DOHH2 (cell line): ENCODE measurements around the gene TBCC.

Experiments
- H3F3A ChIP-seq: fragments of 200-600 bp; sonication (generic), shearing (Covaris generic); 2 replicates; pipeline ENCODE4 v1.6.0; 2016; ENCODE audit warnings: antibody characterized with exemption, mild to moderate bottlenecking; ENCODE audit not compliant: control insufficient read depth, insufficient read depth
- H3K27ac ChIP-seq: fragments of 200-600 bp; sonication (generic); 2 replicates; pipeline ENCODE4 v1.5.1; 2014; ENCODE audit warnings: low read depth, mild to moderate bottlenecking, low read length, moderate library complexity
- H3K27me3 ChIP-seq: fragments of 200-600 bp; sonication (generic); 2 replicates; pipeline ENCODE4 v1.6.1; 2014; ENCODE audit warnings: mild to moderate bottlenecking, low read length, mixed read lengths; ENCODE audit not compliant: control insufficient read depth
- H3K36me3 ChIP-seq: fragments of 200-600 bp; sonication (generic); 2 replicates; pipeline ENCODE4 v1.6.1; 2014; ENCODE audit warnings: mild to moderate bottlenecking, low read length, moderate library complexity, mixed read lengths; ENCODE audit not compliant: control insufficient read depth
- H3K4me1 ChIP-seq: fragments of 200-600 bp; sonication (generic); 2 replicates; pipeline ENCODE4 v1.6.1; 2014; ENCODE audit warnings: mild to moderate bottlenecking, low read length, mixed read lengths; ENCODE audit not compliant: control insufficient read depth
- H3K4me2 ChIP-seq: fragments of 200-600 bp; sonication (generic); 2 replicates; pipeline ENCODE4 v1.6.0; 2014; ENCODE audit warnings: mild to moderate bottlenecking, low read length, moderate library complexity
- H3K4me3 ChIP-seq: fragments of 200-600 bp; sonication (generic); 2 replicates; pipeline ENCODE4 v1.5.1; 2014; ENCODE audit warnings: mild to moderate bottlenecking, low read length, mixed read lengths
- H3K79me2 ChIP-seq: fragments of 200-600 bp; sonication (generic); 2 replicates; pipeline ENCODE4 v1.6.1; 2014; ENCODE audit warnings: mild to moderate bottlenecking, low read length, mixed read lengths; ENCODE audit not compliant: control insufficient read depth
- H3K9me2 ChIP-seq: fragments of 200-600 bp; sonication (generic); replicated peaks from 2 replicates; pipeline ENCODE4 v1.6.1; 2014; ENCODE audit warnings: mild to moderate bottlenecking, low read length, mixed read lengths; ENCODE audit not compliant: control insufficient read depth
- H3K9me3 ChIP-seq: fragments of 200-600 bp; sonication (generic); 2 replicates; pipeline ENCODE4 v1.6.1; 2014; ENCODE audit warnings: antibody characterized with exemption, low read length, mixed read lengths; ENCODE audit not compliant: control insufficient read depth, insufficient read depth
- H4K20me1 ChIP-seq: fragments of 200-600 bp; sonication (generic); 2 replicates; pipeline ENCODE4 v1.6.0; 2014; ENCODE audit warnings: low read depth, mild to moderate bottlenecking, antibody characterized with exemption, low read length, moderate library complexity; ENCODE audit not compliant: control insufficient read depth, insufficient read depth
- EZH2phosphoT487 ChIP-seq: fragments of 200-600 bp; sonication (generic); IDR thresholded peaks from 2 replicates; pipeline ENCODE4 v1.6.1; 2017; ENCODE audit warnings: borderline replicate concordance, mild to moderate bottlenecking, antibody characterized with exemption, low read length, moderate library complexity, mixed read lengths
- TF ChIP-seq, protein P1 (sequence below): fragments of 200-600 bp; sonication (generic); IDR thresholded peaks from one replicate; pipeline ENCODE4 v1.5.1; 2014; ENCODE audit warnings: antibody characterized with exemption, mild to moderate bottlenecking, low read depth, low read length; ENCODE audit not compliant: poor library complexity, severe bottlenecking

TBCC gene

GRCh38 chr6:42769836-42770235 lies 23.9 kb upstream of the TBCC start:
- peaks cover 37% of the 10 kb centered on the region for H3F3A ChIP-seq
- H3K4me3 ChIP-seq, result no peak overlapping the region
- H3K79me2 ChIP-seq, result peaks cover 22% of the 10 kb centered on the region
- H3K4me2 ChIP-seq, result peak overlapping the region; percentile 32; the same call in 1 of the 2 replicates
- TF ChIP-seq, protein P1, sequence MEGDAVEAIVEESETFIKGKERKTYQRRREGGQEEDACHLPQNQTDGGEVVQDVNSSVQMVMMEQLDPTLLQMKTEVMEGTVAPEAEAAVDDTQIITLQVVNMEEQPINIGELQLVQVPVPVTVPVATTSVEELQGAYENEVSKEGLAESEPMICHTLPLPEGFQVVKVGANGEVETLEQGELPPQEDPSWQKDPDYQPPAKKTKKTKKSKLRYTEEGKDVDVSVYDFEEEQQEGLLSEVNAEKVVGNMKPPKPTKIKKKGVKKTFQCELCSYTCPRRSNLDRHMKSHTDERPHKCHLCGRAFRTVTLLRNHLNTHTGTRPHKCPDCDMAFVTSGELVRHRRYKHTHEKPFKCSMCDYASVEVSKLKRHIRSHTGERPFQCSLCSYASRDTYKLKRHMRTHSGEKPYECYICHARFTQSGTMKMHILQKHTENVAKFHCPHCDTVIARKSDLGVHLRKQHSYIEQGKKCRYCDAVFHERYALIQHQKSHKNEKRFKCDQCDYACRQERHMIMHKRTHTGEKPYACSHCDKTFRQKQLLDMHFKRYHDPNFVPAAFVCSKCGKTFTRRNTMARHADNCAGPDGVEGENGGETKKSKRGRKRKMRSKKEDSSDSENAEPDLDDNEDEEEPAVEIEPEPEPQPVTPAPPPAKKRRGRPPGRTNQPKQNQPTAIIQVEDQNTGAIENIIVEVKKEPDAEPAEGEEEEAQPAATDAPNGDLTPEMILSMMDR, result no peak
- TF ChIP-seq EZH2phosphoT487, result no peak
- no peaks in the 10 kb centered on the region for H4K20me1 ChIP-seq
- H3K27me3 ChIP-seq, result no peaks in the 10 kb centered on the region
- H3K4me1 ChIP-seq, result peaks cover 55% of the 10 kb centered on the region
- H3K9me2 ChIP-seq, result no peaks in the 10 kb centered on the region
- H3K27ac ChIP-seq, result peak overlapping the region; percentile 92
- no peaks in the 10 kb centered on the region for H3K9me3 ChIP-seq
- H3K36me3 ChIP-seq, result no peaks in the 10 kb centered on the region

GRCh38 chr6:42769051-42769450 lies 23.1 kb upstream of the TBCC start:
- H3K4me1 ChIP-seq, result peaks cover 47% of the 10 kb centered on the region
- no peaks in the 10 kb centered on the region for H3K9me2 ChIP-seq
- H3K27ac ChIP-seq, result no peak overlapping the region
- H3K4me3 ChIP-seq, result no peak overlapping the region
- no peak overlapping the region for H3K4me2 ChIP-seq
- peaks cover 31% of the 10 kb centered on the region for H3F3A ChIP-seq
- H3K36me3 ChIP-seq, result no peaks in the 10 kb centered on the region
- H3K9me3 ChIP-seq, result no peaks in the 10 kb centered on the region
- peaks cover 18% of the 10 kb centered on the region for H3K79me2 ChIP-seq
- no peaks in the 10 kb centered on the region for H3K27me3 ChIP-seq
- no peak for TF ChIP-seq EZH2phosphoT487
- TF ChIP-seq, protein P1, result no peak
- no peaks in the 10 kb centered on the region for H4K20me1 ChIP-seq

GRCh38 chr6:42766163-42766670 lies 20.3 kb upstream of the TBCC start:
- H3K4me2 ChIP-seq, result no peak overlapping the region

More at GRCh38 chr6:42766163-42766670, 20.3 kb upstream of the TBCC start:
- H3K27ac ChIP-seq, result no peak overlapping the region
- peaks cover 15% of the 10 kb centered on the region for H3F3A ChIP-seq
- H3K4me3 ChIP-seq, result no peak overlapping the region
- H3K79me2 ChIP-seq, result no peaks in the 10 kb centered on the region
- no peaks in the 10 kb centered on the region for H3K27me3 ChIP-seq
- no peak for TF ChIP-seq EZH2phosphoT487
- TF ChIP-seq, protein P1, result no peak
- H3K36me3 ChIP-seq, result no peaks in the 10 kb centered on the region
- H4K20me1 ChIP-seq, result no peaks in the 10 kb centered on the region
- no peaks in the 10 kb centered on the region for H3K9me3 ChIP-seq
- H3K9me2 ChIP-seq, result no peaks in the 10 kb centered on the region
- peaks cover 20% of the 10 kb centered on the region for H3K4me1 ChIP-seq
